HG03432 (cell line): ENCODE results near the gene EIF3D.
A peak's percentile ranks its signal among the peaks of the same experiment; 100 is the strongest.

Experiments used
- ATAC-seq: cut with Tn5 transposase; IDR thresholded peaks from one replicate; pipeline ENCODE4 v1.9.1; 2021; ENCODE audit warnings: mild to moderate bottlenecking, moderate library complexity; ENCODE audit not compliant: unreplicated experiment

The EIF3D gene, protein sequence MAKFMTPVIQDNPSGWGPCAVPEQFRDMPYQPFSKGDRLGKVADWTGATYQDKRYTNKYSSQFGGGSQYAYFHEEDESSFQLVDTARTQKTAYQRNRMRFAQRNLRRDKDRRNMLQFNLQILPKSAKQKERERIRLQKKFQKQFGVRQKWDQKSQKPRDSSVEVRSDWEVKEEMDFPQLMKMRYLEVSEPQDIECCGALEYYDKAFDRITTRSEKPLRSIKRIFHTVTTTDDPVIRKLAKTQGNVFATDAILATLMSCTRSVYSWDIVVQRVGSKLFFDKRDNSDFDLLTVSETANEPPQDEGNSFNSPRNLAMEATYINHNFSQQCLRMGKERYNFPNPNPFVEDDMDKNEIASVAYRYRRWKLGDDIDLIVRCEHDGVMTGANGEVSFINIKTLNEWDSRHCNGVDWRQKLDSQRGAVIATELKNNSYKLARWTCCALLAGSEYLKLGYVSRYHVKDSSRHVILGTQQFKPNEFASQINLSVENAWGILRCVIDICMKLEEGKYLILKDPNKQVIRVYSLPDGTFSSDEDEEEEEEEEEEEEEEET

DNA sequence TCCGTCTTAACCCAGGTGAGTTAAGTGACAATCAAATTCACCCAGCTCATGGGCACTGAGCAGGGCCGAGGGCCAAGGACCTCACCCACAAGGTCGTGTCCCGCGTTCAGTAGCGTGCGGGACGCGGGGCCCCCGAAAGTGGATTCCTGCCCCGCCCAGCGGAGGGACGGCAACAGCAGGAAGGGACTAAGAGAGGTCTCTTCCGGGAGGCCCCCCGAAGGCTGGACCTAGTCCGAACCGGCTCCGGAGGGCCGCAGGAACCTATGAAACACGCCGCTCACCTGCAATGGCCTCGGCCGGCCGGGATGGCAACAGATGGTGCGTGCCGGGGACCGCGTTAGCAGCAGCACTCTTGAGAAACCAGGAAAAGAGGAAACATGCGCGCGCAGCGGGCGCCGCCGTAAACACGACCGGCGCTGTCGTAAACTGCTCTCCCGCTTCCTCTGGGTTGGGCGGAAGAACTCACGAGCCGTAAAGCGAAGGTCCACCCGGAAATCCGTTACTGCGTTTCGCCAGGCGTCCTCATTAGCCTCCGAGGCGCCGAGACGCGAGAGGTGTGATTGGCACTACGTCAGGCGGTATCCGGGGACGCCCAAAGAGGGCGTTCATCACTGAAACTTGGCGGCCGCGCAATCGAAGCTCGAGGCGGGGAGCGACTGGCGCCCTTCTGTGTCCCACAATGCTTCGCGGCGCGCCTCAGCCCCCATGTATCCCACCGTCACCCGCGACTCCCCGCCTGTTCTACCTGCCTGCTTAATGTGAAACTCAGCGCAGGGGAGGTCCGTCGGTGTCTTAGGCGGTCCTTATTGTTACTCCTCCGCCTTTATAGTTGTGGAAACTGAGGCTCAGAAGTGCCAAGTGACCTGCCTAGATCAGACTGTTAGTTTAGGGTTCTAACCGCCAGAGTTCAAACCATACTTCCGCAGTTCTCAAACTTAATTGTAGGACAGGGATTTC is at the start of gene EIF3D:
Gene EIF3D (minus strand): TSS at position 372 of the 957 bp plus-strand sequence. CDS start 3,045 bp downstream, outside the sequence.
- peak; percentile 92 for ATAC-seq

GRCh38 chr22:36578619-36579018 is 49.7 kb upstream of the EIF3D start:
- no peak for ATAC-seq

- no peak for ATAC-seq
Observed at GRCh38 chr22:36577019-36577418, 48.1 kb upstream of the EIF3D start.

DNA sequence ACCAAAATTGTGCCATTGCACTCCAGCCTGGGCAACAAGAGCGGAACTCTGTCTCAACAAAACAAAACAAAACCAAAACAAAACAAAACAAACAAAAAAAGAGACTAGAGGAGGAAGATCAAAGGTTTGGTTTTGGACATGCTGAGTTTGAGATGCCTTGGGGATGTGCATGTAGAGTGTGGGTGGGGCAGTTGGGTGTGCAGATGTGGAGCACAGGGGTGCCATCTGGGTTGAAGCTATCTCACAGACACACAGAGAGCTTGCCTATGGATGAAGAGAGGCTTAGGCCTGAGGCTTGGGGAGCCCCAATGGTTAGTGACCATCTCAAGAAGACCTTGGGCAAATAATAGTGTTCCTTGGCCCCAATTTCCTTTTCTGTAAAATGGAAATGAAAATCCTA is 45.8 kb upstream of the EIF3D start:
- ATAC-seq: no peak

DNA sequence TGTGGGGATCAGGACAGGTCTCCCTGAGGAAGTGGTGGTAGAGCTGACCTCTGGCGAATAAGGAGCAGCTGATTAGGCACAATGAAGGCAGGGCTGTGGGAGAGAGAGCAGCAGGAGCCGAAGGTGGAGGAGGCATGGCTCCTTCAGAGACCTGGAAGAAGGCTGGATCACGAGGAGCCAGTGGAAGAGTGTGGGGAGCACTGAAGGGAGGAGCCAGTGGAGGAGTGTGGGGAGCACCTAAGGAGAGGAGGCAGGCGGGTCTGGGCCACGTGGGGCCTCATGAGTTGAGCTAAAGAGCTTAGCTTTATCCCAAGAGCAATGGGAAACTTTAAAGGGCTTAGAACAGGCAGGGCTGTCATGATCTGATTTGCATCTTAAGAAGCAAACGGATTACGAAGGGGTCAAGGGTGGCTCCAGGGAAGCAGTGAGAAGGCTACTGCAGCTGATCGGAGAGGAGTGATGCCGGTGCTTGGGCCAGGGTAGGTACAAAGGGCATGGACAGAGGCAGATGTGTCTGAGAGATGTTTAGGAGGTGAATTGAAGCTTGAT is 44.9 kb upstream of the EIF3D start:
- ATAC-seq: no peak

DNA sequence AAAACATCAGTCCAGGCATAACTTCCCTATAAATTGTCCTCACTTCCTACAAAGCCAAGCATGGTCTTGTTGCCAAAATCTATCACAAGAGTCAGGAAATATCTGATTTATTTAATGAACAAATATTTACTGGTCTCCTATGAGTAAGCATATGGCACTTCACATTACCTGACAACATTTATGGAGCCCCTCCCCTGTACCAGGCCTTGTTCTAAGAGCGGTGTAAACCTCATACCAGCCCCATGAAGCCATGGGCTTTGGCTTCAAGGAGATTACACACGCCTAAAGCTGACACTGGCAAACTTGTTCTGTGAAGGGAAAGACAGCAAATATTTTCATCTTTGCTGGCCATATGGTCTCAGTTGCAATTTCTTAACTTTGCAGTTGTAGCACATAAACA is 43.0 kb upstream of the EIF3D start:
- ATAC-seq: no peak

GRCh38 chr22:36569999-36570398 is 41.0 kb upstream of the EIF3D start:
- ATAC-seq: no peak

DNA sequence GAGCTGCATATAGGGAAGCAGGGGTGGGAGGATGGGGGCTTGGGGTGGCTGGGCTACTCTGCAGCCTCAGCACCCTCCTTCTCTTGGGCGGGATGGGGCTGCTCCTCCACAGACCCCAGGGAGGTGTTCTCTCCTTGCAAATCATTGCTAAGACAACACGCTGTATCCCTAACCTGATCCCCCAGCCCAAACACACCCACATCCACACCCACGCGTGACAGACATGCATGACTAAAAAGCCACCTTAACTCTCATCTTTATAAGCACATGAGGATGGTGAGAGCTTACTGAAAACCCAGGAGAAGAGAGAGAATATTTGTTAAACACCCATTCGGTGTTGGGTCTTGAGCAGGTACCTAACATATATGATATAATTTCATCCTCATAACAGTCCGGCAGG is 39.9 kb upstream of the EIF3D start:
- no peak for ATAC-seq

- ATAC-seq: no peak
Observed at GRCh38 chr22:36566720-36567119, 37.8 kb upstream of the EIF3D start.

DNA sequence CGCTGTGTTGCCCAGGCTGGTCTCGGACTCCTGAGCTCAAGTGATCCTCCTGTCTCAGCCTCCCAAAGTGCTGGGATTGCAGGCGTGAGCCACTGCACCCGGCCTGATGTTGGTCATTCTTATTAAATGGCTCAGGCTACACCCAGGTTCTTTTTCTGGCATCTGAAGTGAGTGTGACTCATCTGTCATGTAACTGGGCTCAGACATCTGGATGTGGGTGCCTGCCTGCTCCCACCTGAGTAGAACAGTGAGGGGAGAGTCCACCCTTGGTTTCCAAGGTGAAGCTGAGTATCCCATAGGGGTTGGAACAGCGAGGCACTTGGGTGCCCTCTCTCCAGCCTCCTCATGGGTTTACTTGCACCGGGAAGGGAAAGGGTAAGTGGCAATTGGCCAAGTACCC is 36.7 kb upstream of the EIF3D start:
- no peak for ATAC-seq

- ATAC-seq: no peak
Observed at GRCh38 chr22:36565159-36565507, 36.2 kb upstream of the EIF3D start.

- no peak for ATAC-seq
Observed at GRCh38 chr22:36564422-36565158, 35.6 kb upstream of the EIF3D start.

GRCh38 chr22:36563898-36564297 is 34.9 kb upstream of the EIF3D start:
- ATAC-seq: no peak

DNA sequence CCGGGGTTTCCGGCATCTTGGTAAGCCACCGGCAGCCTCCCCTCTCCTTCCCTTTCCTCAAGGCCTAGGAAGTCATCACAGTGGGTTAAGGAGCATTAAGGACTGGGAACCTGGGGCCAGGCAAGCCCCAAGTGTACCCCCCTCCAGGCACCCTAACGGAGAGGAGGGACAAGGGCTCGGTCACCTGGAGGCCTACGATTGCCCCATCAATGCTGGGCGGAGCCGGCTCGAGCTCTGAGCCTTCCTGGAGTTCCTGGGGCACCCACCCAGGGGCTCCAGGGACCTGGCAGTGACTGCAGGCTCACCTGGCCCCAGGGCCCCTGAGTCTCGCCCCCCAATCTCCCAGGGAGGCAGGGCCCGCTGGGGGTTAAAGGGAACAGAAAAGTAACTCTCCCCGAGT is 34.5 kb upstream of the EIF3D start:
- ATAC-seq: no peak

- ATAC-seq: no peak
Observed at GRCh38 chr22:36563001-36563400, 34.0 kb upstream of the EIF3D start.

- no peak for ATAC-seq
Observed at GRCh38 chr22:36562261-36562835, 33.4 kb upstream of the EIF3D start.

DNA sequence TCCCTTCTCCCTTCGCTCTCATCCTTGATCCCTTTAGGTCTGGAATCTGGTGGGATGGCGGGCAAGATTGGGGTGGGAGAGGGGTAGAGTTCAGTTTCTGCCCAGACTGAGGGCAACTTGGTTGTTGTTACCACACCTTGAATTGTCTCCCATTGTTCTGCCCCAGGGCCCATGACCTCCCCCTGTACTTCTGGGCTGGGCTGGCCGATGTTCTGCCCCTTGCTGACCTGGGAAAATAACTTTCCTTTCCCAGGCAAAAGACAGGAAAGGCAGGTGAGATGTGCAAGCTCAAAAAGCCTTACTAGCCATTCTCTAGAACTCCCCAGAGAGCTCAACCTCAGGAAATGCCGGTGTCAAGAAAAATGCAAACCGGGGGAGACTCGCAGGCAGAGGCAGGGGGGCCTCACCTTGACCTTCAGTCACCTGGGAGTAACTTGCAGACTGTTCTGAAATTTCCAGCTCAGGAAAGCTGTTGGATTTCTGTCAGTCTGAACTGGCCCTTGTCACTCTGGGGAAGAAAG is 32.4 kb upstream of the EIF3D start:
- no peak for ATAC-seq

GRCh38 chr22:36560001-36560400 is 31.0 kb upstream of the EIF3D start:
- ATAC-seq: no peak

DNA sequence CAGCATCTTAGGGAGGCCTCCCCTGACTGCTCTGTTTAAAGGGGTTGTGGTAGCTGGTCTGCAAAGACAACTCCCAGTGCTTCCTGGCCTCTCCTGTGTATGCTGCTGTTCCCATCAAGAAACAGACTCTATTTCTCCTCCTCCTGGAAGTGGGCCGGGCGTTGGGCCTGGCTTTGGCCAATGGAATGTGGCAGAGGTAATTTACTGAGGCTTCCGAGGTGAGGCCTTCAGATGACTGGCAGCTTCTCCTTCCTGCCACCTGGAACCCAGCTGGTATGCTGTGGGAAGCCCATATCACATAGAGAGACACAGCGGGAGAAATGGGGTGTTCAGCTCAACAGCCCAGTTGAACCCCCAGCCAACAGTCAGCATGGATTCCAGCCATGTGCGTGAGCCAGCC is 25.1 kb upstream of the EIF3D start:
- ATAC-seq: no peak

DNA sequence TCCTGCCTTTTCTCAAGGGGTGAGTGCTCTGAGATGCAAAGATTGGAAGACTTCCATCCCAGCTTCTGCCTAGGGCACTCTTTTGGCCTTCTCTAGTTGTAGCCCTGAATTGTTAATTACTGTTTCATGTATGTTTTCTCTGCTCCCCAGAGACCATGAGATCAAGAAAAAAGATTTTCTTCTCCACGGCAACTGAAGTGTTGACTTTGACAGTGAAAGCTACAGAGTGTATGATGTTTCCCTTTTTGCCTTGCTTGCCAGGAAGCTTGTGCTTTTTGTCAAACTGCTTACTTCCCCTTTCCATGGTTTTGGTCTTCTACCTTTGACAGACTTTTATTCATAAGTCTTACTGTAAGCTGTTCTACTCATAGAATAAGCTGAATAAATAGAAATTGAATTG is 23.3 kb upstream of the EIF3D start:
- no peak for ATAC-seq
